GM12878 (cell line): Measurements from ENCODE around the gene FAM120B.

Source experiments
- EP300 ChIP-seq, 2 experiments: fragments of 150-350 bp in 1 of 2; IDR thresholded peaks; 2 replicates each; pipeline ENCODE4 v1.6.1; 2011 to 2012; ENCODE audit warnings: low read depth in 2 of 2, low read length in 2 of 2, borderline replicate concordance in 1 of 2, improper control_type of control experiment in 1 of 2, inconsistent platforms in 1 of 2; ENCODE audit not compliant: control insufficient read depth in 1 of 2
- KDM1A ChIP-seq: fragments of 200-600 bp; sonication (generic); IDR thresholded peaks from 2 replicates; pipeline ENCODE4 v1.6.1; 2016; ENCODE audit warnings: borderline replicate concordance
- POLR2A ChIP-seq: IDR thresholded peaks from 2 replicates; pipeline ENCODE4 v1.6.1; 2011; ENCODE audit warnings: low read depth, mild to moderate bottlenecking, low read length
- RAD21 ChIP-seq: IDR thresholded peaks from 2 replicates; pipeline ENCODE4 v1.6.1; 2011; ENCODE audit warnings: mild to moderate bottlenecking, low read depth, low read length, moderate library complexity; ENCODE audit not compliant: insufficient read depth
- SUZ12 ChIP-seq: fragments of 200-600 bp; sonication (generic); IDR thresholded peaks from one replicate; pipeline ENCODE4 v1.6.1; 2018; ENCODE audit warnings: antibody characterized with exemption, mild to moderate bottlenecking; ENCODE audit not compliant: unreplicated experiment
- TF ChIP-seq, protein P1 (sequence below), 3 experiments: IDR thresholded peaks in 2 of 3; conservative IDR thresholded peaks in 1 of 3; 2 replicates each; pipeline ENCODE4 v1.5.1; 2011; ENCODE audit warnings: low read depth in 3 of 3, low read length in 3 of 3, mild to moderate bottlenecking in 3 of 3, control low read depth in 2 of 3, moderate library complexity in 2 of 3, inconsistent platforms in 1 of 3, mixed read lengths in 1 of 3; ENCODE audit not compliant: control insufficient read depth in 2 of 3, insufficient read depth in 1 of 3; ENCODE audit errors: extremely low read depth in 1 of 3

DNA sequence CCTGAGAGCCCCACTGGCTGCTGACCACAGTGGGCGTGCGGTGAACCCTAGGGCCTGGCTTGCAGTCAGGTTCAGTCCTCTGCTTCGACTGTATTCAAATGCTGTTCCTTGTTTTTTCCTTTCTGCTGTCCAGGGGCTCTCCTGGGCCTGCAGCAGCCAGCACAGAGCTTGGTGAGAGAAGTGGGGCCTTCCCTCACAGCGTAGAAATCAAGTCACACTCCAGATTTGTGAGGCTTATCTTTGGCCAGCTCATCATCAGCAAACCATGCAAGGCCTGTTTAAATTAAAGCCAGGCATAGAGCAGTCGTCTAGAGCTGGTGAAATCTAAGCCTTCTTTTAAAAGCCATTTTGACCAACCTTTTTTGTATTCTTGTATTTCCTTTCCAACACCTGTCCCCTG lies 8.4 kb downstream of the FAM120B start:
- TF ChIP-seq POLR2A (no peak), EP300 (IDR thresholded peaks at IDR 0.05; ENCODE audit: borderline replicate concordance in 1 of 2, control insufficient read depth in 1 of 2, low read depth in 2 of 2, low read length in 2 of 2) (no peak), KDM1A (no peak), SUZ12 (no peak), RAD21 (no peak)
- TF ChIP-seq, protein P1, sequence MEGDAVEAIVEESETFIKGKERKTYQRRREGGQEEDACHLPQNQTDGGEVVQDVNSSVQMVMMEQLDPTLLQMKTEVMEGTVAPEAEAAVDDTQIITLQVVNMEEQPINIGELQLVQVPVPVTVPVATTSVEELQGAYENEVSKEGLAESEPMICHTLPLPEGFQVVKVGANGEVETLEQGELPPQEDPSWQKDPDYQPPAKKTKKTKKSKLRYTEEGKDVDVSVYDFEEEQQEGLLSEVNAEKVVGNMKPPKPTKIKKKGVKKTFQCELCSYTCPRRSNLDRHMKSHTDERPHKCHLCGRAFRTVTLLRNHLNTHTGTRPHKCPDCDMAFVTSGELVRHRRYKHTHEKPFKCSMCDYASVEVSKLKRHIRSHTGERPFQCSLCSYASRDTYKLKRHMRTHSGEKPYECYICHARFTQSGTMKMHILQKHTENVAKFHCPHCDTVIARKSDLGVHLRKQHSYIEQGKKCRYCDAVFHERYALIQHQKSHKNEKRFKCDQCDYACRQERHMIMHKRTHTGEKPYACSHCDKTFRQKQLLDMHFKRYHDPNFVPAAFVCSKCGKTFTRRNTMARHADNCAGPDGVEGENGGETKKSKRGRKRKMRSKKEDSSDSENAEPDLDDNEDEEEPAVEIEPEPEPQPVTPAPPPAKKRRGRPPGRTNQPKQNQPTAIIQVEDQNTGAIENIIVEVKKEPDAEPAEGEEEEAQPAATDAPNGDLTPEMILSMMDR (IDR thresholded peaks at IDR 0.05 in 2 of 3, conservative IDR thresholded peaks at IDR 0.05 in 1 of 3; ENCODE audit: control insufficient read depth in 2 of 3, extremely low read depth in 1 of 3, insufficient read depth in 1 of 3, low read depth in 3 of 3, low read length in 3 of 3): no peak
